GM12878 (cell line): ENCODE data around the gene SPG7. TPM values are rescaled to one million over a fixed set of nuclear protein-coding genes. Genes with fewer than 3 reads are reported as not detected.

Source experiments
- CBX3 ChIP-seq: fragments of 200-600 bp; sonication (generic); IDR thresholded peaks from 2 replicates; pipeline ENCODE4 v1.6.1; 2016; ENCODE audit warnings: low read depth, borderline replicate concordance
- HDAC6 ChIP-seq: fragments of 200-600 bp; sonication (generic); IDR thresholded peaks from one replicate; pipeline ENCODE4 v1.8.0; 2017; ENCODE audit warnings: antibody characterized with exemption; ENCODE audit not compliant: unreplicated experiment
- POU2F2 ChIP-seq: IDR thresholded peaks from 3 replicates; pipeline ENCODE4 v1.6.1; 2011; ENCODE audit warnings: low read depth, mild to moderate bottlenecking, low read length, borderline replicate concordance
- polyA plus RNA-seq, 11 experiments: library from polyadenylated mRNA; depleted of rRNA in 4 of 11; unstranded in 6 of 11; stranded (reverse) in 5 of 11; fragments of >200 nt; fragmentation: Nextera tagmentation in 4 of 11; fragmentation: Illumina TruSeq in 1 of 11; extraction: Ambion mirVana in 4 of 11; extraction: Trizol in 1 of 11; gene quantifications; 1 replicate in 1 of 11; 2 replicates in 10 of 11; pipeline versions ENCODE4 v1.2.1 to v1.2.3, GENCODE V29; 2011 to 2016; ENCODE audit warnings: inconsistent platforms in 2 of 11, missing spikeins in 2 of 11, low read depth in 1 of 11
- total RNA-seq, 4 experiments: library from RNA; depleted of rRNA in 3 of 4; stranded (reverse); fragments of >200 nt in 3 of 4; fragmentation: Illumina TruSeq in 1 of 4; extraction: Trizol in 1 of 4; gene quantifications; 2 replicates each; pipeline versions ENCODE4 v1.2.1 to v1.2.3, GENCODE V29; 2013 to 2021
- TF ChIP-seq, protein P1 (sequence below): fragments of 450-650 bp; IDR thresholded peaks from 2 replicates; pipeline ENCODE4 v1.6.1; 2016; ENCODE audit warnings: mild to moderate bottlenecking, moderate library complexity, borderline replicate concordance
- TF ChIP-seq, protein P2 (sequence below): IDR thresholded peaks from 2 replicates; pipeline ENCODE4 v1.6.1; 2012; ENCODE audit warnings: mild to moderate bottlenecking, low read depth, low read length
- TF ChIP-seq, protein P3 (sequence below): fragments of 450-650 bp; IDR thresholded peaks from 2 replicates; pipeline ENCODE4 v1.6.1; 2018; ENCODE audit warnings: borderline replicate concordance, mild to moderate bottlenecking; ENCODE audit not compliant: partially characterized antibody

SPG7 gene
- total and polyA plus RNA-seq, 10 of the 15 experiments (the other 5 are each of a cell fraction or from before 2014, with no cell fraction given): 5.9 to 75.9 (median 52.5) TPM

GRCh38 chr16:89506113-89506504, 2.1 kb upstream of the SPG7 start (continued):
- no peak for TF ChIP-seq HDAC6
- no peak for TF ChIP-seq POU2F2
- no peak for TF ChIP-seq CBX3
- TF ChIP-seq, protein P1, sequence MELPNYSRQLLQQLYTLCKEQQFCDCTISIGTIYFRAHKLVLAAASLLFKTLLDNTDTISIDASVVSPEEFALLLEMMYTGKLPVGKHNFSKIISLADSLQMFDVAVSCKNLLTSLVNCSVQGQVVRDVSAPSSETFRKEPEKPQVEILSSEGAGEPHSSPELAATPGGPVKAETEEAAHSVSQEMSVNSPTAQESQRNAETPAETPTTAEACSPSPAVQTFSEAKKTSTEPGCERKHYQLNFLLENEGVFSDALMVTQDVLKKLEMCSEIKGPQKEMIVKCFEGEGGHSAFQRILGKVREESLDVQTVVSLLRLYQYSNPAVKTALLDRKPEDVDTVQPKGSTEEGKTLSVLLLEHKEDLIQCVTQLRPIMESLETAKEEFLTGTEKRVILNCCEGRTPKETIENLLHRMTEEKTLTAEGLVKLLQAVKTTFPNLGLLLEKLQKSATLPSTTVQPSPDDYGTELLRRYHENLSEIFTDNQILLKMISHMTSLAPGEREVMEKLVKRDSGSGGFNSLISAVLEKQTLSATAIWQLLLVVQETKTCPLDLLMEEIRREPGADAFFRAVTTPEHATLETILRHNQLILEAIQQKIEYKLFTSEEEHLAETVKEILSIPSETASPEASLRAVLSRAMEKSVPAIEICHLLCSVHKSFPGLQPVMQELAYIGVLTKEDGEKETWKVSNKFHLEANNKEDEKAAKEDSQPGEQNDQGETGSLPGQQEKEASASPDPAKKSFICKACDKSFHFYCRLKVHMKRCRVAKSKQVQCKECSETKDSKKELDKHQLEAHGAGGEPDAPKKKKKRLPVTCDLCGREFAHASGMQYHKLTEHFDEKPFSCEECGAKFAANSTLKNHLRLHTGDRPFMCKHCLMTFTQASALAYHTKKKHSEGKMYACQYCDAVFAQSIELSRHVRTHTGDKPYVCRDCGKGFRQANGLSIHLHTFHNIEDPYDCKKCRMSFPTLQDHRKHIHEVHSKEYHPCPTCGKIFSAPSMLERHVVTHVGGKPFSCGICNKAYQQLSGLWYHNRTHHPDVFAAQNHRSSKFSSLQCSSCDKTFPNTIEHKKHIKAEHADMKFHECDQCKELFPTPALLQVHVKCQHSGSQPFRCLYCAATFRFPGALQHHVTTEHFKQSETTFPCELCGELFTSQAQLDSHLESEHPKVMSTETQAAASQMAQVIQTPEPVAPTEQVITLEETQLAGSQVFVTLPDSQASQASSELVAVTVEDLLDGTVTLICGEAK: no peak
- TF ChIP-seq, protein P2, sequence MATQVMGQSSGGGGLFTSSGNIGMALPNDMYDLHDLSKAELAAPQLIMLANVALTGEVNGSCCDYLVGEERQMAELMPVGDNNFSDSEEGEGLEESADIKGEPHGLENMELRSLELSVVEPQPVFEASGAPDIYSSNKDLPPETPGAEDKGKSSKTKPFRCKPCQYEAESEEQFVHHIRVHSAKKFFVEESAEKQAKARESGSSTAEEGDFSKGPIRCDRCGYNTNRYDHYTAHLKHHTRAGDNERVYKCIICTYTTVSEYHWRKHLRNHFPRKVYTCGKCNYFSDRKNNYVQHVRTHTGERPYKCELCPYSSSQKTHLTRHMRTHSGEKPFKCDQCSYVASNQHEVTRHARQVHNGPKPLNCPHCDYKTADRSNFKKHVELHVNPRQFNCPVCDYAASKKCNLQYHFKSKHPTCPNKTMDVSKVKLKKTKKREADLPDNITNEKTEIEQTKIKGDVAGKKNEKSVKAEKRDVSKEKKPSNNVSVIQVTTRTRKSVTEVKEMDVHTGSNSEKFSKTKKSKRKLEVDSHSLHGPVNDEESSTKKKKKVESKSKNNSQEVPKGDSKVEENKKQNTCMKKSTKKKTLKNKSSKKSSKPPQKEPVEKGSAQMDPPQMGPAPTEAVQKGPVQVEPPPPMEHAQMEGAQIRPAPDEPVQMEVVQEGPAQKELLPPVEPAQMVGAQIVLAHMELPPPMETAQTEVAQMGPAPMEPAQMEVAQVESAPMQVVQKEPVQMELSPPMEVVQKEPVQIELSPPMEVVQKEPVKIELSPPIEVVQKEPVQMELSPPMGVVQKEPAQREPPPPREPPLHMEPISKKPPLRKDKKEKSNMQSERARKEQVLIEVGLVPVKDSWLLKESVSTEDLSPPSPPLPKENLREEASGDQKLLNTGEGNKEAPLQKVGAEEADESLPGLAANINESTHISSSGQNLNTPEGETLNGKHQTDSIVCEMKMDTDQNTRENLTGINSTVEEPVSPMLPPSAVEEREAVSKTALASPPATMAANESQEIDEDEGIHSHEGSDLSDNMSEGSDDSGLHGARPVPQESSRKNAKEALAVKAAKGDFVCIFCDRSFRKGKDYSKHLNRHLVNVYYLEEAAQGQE: no peak
- TF ChIP-seq, protein P3, sequence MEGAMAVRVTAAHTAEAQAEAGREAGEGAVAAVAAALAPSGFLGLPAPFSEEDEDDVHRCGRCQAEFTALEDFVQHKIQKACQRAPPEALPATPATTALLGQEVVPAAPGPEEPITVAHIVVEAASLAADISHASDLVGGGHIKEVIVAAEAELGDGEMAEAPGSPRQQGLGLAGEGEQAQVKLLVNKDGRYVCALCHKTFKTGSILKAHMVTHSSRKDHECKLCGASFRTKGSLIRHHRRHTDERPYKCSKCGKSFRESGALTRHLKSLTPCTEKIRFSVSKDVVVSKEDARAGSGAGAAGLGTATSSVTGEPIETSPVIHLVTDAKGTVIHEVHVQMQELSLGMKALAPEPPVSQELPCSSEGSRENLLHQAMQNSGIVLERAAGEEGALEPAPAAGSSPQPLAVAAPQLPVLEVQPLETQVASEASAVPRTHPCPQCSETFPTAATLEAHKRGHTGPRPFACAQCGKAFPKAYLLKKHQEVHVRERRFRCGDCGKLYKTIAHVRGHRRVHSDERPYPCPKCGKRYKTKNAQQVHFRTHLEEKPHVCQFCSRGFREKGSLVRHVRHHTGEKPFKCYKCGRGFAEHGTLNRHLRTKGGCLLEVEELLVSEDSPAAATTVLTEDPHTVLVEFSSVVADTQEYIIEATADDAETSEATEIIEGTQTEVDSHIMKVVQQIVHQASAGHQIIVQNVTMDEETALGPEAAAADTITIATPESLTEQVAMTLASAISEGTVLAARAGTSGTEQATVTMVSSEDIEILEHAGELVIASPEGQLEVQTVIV: no peak
- TF ChIP-seq, all 136 proteins: peak for 0
